ENCODE measurements around the gene TTN. TPM values are rescaled to one million over a fixed set of nuclear protein-coding genes. Genes with fewer than 3 reads are reported as not detected.

The TTN gene
- total and polyA plus RNA-seq, 2 of the 8 experiments (the other 6 are each of a cell fraction or from before 2014, with no cell fraction given): 0.30 to 9.7 TPM

DNA sequence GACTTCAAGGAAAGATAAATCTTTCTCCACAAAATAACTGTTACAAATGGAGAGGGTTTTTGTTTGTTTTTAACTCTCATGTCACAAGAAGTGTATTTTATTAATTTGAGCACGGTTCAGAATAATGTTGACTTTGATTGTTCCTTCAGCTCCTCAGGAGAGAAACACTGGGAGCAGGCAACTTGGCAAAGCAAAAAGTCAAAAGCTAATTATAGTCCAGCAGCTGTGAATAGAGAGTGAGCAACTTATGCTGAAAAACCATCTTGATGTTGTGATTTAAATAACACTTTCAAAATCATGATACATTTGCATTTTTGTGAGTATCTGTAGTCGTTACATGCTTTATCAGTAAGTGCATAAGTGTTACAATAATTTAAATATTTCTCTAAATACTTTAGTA, 37.5 kb upstream of the TTN start (continued):
- TF ChIP-seq CEBPB (IDR thresholded peaks at IDR 0.05; ENCODE audit: low read depth, low read length) (no peak), CHD2 (IDR thresholded peaks at IDR 0.05; ENCODE audit: low read length) (no peak), CBX8 (IDR thresholded peaks at IDR 0.05; ENCODE audit: borderline replicate concordance, low read depth, low read length) (no peak)

Data from H1 (cell line).